ENCODE measurements around the gene EPHB1. TPM values are rescaled to one million over a fixed set of nuclear protein-coding genes. Genes with fewer than 3 reads are reported as not detected.

Gene EPHB1
- total and polyA plus RNA-seq, 2 of the 13 experiments (the other 11 are each of a cell fraction or from before 2014, with no cell fraction given) = 0.07 to 0.21 TPM

GRCh38 chr3:134802428-134803050, 7.5 kb downstream of the EPHB1 start (continued):
- TF ChIP-seq ZNF484 (CRISPR knock-in tag; IDR thresholded peaks at IDR 0.05; ENCODE audit: borderline replicate concordance, low read depth) (no peak), HNF1A (IDR thresholded peaks at IDR 0.05; ENCODE audit: low read depth) (no peak), HNF1A (CRISPR knock-in tag; IDR thresholded peaks at IDR 0.05; ENCODE audit: borderline replicate concordance) (no peak), PHB2 (IDR thresholded peaks at IDR 0.05; ENCODE audit: partially characterized antibody) (no peak), HCFC1 (IDR thresholded peaks at IDR 0.05; ENCODE audit: low read depth, low read length) (no peak), SOX13 (IDR thresholded peaks at IDR 0.05) (no peak), SOX13 (CRISPR knock-in tag; conservative IDR thresholded peaks at IDR 0.05 in 1 of 2, IDR thresholded peaks at IDR 0.05 in 1 of 2) (no peak), MED13 (CRISPR knock-in tag; IDR thresholded peaks at IDR 0.05) (no peak), ZBTB7A (CRISPR knock-in tag; IDR thresholded peaks at IDR 0.05) (no peak), ZNF160 (CRISPR knock-in tag; IDR thresholded peaks at IDR 0.05) (no peak)
